ENCODE measurements around the gene BLOC1S1. TPM values are rescaled to one million over a fixed set of nuclear protein-coding genes. Genes with fewer than 3 reads are reported as not detected.
A peak's percentile ranks its signal among the peaks of the same experiment; 100 is the strongest.

BLOC1S1 gene
- total RNA-seq, 6 experiments from 2014 or later = 81.8 to 175 (median 99.0) TPM

DNA sequence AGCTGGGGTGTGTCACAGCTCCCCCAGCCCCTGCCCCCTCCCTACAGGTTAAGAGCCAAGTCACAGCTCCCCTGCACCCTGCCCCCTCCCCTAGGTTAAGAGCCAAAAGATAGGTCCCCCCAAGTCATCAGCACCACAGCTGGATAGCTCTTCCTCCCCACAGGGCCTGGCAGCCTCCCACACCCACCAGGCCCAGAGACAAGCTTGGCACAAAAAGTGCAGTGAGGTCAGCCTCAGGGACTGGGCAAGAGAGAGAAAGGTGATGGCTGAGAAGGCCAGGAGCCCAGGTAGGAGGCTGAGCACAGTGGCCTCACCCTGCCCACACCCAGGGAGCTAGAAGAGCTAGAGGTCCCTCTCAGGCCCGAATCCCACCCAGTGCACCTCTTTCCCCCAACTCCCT, 16.9 kb upstream of the BLOC1S1 start:
- DNase-seq = peak in 2 of 3 donors; percentile 22 to 25
- Histone ChIP-seq H3K4me3 (no peak overlapping the region), H3K4me1 (no peaks in the 10 kb centered on the region), H3K27me3 (no peaks in the 10 kb centered on the region), H3K36me3 (no peaks in the 10 kb centered on the region), H3K27ac (no peak overlapping the region), H3K9me3 (no peaks in the 10 kb centered on the region)
- intact Hi-C loops (cut with DNase I) = no loop called here
- no peak for TF ChIP-seq CTCF (IDR thresholded peaks at IDR 0.05)
- WGBS (ENCODE audit: insufficient coverage, low coverage, low lambda C conversion rate, missing lambda C conversion rate) = no CpG with 5 or more reads among the region's 1 CpG
- no peak for ATAC-seq

DNA sequence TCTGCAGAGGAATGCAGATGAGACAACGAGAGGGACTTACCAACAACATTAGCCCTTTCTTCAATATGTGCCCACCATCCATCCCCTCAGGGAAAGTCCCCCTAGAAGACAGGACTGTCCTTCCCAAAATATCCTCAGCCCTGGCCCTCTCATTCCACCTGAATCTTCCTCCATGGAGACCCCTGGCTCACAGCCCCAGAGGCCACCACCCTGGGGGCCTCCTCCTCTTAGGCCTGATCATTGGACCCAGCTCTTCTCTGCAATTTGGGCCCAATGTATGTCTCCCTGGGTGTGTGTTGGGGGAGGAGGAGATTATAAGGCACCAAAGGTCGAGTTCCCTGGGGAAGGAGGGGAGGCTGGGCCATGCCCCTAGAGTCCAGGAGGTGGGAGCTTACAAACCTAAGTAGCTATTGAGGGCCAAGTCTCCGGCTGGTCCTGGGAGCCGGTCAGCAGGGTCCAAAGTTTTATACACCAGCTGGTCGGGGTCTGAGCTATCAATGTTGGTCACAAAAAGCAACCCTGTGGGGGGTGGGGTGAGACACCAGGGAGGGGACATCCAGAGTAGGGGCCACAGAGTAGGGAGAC, 16.3 kb upstream of the BLOC1S1 start:
- Histone ChIP-seq H3K36me3 (no peaks in the 10 kb centered on the region), H3K9me3 (no peaks in the 10 kb centered on the region), H3K4me3 (no peak overlapping the region), H3K4me1 (no peaks in the 10 kb centered on the region), H3K27me3 (no peaks in the 10 kb centered on the region), H3K27ac (no peak overlapping the region)
- intact Hi-C loops (cut with DNase I) = no loop called here
- 50% methylated on average over 1 of the region's 5 CpGs for WGBS (ENCODE audit: insufficient coverage, low coverage, low lambda C conversion rate, missing lambda C conversion rate)
- no peak for ATAC-seq
- DNase-seq = peak in 2 of 3 donors; percentile 22 to 37
- no peak for TF ChIP-seq POLR2A (IDR thresholded peaks at IDR 0.05)
- TF ChIP-seq CTCF (IDR thresholded peaks at IDR 0.05) = no peak

DNA sequence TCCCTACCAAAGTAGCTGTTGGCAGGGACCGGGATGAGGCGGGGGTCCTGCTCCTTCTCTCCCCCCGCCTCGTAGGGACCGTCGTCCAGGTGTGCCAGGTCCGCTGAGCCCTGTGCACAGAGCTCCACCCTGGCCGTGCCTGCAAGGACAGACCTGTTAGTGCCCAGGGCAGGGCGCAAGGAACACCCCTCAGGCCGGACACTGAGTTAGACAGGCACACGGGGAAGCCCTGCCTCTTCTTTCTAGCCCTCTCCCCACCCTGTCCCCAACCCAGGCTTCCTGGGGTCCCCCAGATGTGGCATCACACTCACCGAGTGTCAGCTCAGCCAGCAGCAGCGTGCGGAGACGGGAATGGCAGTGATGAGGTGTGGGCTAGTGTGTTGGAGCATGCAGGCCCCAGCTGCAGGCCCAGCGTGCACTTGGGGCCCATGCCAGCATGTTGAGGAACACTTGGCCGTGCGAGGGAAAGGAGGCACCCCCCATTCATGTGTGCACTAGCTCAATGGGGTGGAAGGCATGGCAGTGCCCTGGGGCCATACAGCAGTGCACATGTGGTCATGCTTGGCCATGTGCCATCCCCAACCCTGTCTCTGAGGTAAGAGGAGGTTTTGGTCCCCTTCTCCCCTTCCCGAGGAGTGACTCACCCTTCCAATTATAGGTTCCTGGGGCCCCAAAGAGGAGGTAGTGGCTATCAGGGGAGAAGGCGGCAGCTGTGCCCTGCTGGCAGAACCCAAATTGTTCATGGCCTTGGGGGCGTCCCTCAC, 15.4 kb upstream of the BLOC1S1 start:
- 60% methylated on average over 1 of the region's 21 CpGs for WGBS (ENCODE audit: insufficient coverage, low coverage, low lambda C conversion rate, missing lambda C conversion rate)
- ATAC-seq (peak in 1 of 4 donors; percentile 9), DNase-seq (peak in 1 of 3 donors; percentile 48)
- no peaks in the 10 kb centered on the region for H3K27me3 ChIP-seq
- no peak overlapping the region for H3K27ac ChIP-seq
- TF ChIP-seq POLR2A (IDR thresholded peaks at IDR 0.05) (no peak), CTCF (IDR thresholded peaks at IDR 0.05) (no peak)
- H3K4me1 ChIP-seq = no peaks in the 10 kb centered on the region
- no peaks in the 10 kb centered on the region for H3K9me3 ChIP-seq
- intact Hi-C loops (cut with DNase I) = no loop called here
- H3K36me3 ChIP-seq = no peaks in the 10 kb centered on the region
- H3K4me3 ChIP-seq = no peak overlapping the region

DNA sequence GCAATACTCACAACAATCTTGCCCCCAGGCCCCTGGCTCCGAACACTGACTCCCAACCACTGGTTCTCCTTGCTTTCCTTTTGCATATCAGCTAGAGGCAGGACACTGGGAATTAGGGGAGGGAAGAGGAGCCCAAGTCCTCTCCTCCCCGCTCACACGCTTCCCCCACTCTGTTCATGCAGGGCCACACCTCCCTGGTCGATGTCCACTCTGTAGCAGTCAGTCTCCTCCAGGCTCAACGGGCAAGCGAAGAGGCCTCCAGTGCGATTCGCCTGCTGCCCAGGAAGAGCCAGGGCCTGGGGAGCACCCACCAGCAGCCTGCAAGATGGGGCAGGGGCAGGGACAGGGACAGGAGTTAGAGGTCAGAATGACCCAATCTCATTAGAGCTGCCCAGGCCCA, 13.0 kb upstream of the BLOC1S1 start:
- ATAC-seq (no peak), DNase-seq (peak in 1 of 3 donors; percentile 45)
- Histone ChIP-seq H3K4me1 (peaks cover 0 to 5% (median 0%) of the 10 kb centered on the region in 4 donors), H3K27me3 (no peaks in the 10 kb centered on the region), H3K9me3 (no peaks in the 10 kb centered on the region), H3K4me3 (no peak overlapping the region), H3K36me3 (no peaks in the 10 kb centered on the region), H3K27ac (no peak overlapping the region)
- WGBS (ENCODE audit: insufficient coverage, low coverage, low lambda C conversion rate, missing lambda C conversion rate) = 95% methylated on average over 2 of the region's 8 CpGs
- intact Hi-C loops (cut with DNase I) = no loop called here
- no peak for TF ChIP-seq CTCF (IDR thresholded peaks at IDR 0.05)
- TF ChIP-seq POLR2A (IDR thresholded peaks at IDR 0.05) = no peak

Data from right lobe of liver (tissue), 6 donors.